Hematopoietic multipotent progenitor cell treated with erythropoietin and hydrocortisone succinate and interleukin-3 and kit ligand, for 6 days (in vitro differentiated cells): Measurements from ENCODE around the gene NDUFAF4.
"Not testable (repeated sequence)": the region's sequence is repeated elsewhere in the genome, so short reads cannot be mapped to it uniquely, and the experiment has no call there.

Experiments
- DNase-seq: peaks from one replicate; pipeline ENCODE4 v3.0.0-alpha.2; 2015

NDUFAF4 gene

GRCh38 chr6:96898241-96898851 is 655 bp upstream of the NDUFAF4 start:
- peak; percentile 65 for DNase-seq

DNA sequence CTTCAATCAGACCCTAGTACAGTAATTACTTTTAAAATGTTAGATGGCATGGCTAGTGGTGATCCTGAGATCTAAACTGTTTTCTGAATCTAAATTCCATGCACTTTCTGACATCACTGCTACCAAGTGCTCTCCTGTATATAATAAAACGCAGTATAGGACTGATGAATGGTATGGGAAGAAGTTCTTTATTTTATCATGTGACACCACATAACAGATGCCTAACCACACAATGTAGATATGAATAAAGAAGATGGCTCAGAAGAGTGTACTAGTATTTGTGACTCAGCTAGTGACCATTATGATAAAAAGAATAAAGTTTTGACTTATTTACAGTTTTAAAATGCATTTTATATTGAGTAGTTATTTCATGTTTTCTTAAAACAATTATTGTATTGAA is 8.5 kb downstream of the NDUFAF4 start:
- peak; percentile 66 for DNase-seq

DNA sequence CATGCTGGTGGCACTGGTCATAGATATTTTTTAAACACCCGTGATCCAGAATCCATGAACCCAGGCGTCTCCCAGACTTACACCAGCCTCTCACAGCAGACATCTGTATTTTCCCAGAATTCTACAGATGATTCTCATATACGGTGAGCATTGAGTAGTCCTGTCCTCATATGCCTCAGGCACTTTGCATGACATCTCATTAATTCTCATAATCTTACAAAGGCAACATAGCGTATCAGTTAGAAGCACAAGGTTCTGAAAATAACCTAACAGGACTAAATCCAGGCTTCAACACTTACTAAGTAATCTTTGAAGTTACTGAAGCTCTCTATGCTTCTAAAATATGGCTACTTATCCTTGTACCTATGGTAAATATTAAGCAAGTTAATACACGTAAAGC is 8.9 kb downstream of the NDUFAF4 start:
- DNase-seq = no peak

DNA sequence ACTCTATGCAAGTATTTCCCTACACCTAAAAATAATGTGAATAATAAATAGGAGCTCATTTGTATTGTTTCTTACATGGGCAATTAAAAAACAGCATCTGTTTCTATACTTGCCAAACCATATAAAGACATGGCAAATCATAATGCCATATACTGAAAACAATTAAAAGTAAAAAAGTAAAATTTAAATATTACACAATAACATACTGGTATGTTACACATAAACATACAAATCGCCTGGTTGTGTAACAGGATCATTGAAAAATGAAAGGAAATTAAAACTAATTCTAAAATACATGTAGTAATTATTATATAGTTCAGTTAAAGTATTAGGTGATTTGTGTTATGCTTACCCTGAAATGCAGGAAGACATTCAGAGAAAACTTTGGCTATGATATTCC is 11.2 kb downstream of the NDUFAF4 start:
- no peak for DNase-seq

DNA sequence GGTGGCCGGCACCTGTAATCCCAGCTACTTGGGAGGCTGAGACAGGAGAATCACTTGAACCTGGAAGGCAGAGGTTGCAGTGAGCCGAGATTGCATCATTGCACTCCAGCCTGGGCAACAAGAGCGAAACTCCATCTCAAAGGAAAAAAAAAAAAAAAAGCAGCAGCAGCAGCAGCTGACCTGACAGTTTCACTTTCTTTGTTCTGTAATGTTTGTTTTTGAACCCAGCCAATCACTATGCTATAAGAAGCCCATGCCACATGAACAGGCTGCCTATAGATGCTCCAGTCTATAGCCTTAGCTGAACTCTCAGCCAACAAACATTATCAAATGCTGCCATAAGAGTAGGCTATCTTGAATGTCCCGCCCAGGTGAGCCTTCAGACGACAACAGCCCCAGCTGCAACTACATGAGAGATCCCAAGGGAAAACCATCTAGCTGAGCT is 12.5 kb downstream of the NDUFAF4 start:
- not testable (repeated sequence) for DNase-seq

GRCh38 chr6:96878143-96878542 is 19.5 kb downstream of the NDUFAF4 start:
- DNase-seq = no peak

DNA sequence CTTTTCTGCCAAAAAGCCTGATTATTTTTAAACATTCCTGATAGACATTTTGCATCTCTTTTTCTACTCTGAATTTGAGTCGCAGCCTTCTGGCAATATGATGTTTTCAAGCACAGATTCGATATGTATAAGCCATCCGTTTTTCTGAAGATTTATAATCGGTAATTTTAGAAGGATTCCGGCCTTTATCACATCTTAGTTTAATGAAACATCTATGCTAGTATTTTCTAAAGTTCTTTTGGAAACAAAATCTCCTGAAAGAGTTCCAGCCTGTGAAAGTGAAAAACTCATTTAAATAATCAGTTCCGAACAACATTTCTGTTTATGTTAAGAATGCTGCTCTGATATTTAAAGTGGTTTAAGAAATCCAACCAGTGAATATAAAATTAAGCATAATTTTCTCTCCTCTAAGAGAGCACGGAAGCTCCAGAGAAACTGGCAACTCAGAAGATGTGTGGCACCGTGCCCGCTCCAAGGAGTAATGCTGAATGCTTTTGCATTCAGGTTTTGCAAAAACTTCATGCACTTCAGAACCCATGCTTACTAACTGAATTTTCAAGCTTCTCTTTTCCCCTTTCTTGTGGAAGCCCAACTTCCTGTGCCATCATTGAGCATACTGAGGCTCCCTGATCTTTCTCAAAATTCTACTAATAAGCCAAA is 20.7 kb downstream of the NDUFAF4 start:
- DNase-seq = no peak

GRCh38 chr6:96872976-96873375 is 24.7 kb downstream of the NDUFAF4 start:
- DNase-seq = no peak

- DNase-seq = no peak
Measured at GRCh38 chr6:96865055-96865405, 32.7 kb downstream of the NDUFAF4 start.

DNA sequence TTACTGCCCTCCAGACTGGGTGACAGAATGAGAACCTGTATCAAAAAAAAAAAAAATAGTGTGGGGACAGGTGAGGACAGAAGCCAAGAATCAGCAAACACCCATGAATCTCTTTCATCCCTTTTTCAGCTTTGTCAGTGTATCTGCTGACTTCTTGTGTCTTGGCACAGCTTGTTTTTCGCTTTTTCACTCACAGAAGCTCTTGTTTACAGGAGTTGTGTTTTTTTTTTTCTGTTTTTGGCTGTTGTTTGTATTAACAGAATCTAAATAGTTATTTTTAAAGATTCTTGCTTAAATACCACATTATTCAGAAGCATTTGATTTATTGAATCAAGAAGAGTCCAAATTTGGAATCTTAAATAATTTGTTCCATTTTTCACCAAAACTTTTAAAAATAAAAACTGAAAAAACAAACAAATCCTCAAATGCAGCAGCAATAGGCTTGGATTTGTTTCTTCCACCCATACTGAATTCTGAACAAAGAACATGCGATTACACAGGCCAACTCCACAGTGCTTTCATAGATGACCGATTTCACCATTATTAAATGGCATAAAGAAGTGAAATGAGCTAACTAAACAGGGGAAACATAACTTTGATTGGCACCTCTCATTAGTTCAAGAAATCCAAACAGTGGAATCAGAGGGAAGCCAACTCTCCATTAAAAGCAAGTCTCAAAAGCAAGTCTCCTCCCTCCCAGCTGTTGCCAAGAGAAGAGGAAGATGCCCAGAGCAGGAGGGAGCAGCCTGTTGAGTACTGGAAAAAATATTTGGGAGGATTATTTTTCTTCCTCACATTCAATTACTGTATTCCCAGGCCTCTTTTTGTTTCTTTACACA is 33.3 kb downstream of the NDUFAF4 start:
- DNase-seq = no peak

- DNase-seq = no peak
Measured at GRCh38 chr6:96862560-96862959, 35.1 kb downstream of the NDUFAF4 start.

DNA sequence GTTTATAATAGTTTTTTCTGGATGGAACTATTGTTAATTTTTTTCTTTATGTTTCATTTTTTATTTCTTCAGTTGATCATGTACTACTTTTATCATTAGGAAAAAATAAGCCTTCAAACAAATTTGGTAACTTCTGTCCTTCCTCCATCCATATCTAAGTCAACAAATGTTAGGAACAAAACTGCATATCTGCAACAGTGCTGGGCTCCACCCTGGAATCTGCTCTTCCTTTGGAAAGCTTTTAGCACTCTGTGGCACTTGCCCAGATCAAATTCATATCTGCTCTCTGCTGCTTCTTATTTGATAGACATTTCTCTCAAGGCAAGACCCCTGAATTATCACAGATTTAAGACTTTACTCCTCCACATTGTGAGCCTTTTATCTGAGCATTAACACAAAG is 36.1 kb downstream of the NDUFAF4 start:
- DNase-seq = no peak

GRCh38 chr6:96856856-96857255 is 40.8 kb downstream of the NDUFAF4 start:
- no peak for DNase-seq

DNA sequence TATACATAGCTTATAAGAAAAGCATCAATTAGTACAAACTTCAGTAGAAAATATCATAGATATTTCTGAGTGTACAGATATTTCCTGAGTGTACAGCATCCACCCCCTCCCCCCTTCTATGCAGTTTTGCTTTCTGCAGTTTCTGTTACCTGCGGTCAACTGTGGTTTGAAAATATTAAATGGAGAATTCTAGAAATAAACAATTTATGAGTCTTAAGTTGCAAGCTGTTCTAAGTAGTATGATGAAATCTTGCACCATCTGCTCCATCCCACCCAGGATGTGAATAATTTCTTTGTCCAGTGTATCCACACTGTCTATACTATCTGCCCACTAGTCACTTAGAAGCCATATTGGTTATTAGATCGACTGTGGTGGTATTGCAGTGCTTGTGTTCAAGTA is 44.6 kb downstream of the NDUFAF4 start:
- no peak for DNase-seq

DNA sequence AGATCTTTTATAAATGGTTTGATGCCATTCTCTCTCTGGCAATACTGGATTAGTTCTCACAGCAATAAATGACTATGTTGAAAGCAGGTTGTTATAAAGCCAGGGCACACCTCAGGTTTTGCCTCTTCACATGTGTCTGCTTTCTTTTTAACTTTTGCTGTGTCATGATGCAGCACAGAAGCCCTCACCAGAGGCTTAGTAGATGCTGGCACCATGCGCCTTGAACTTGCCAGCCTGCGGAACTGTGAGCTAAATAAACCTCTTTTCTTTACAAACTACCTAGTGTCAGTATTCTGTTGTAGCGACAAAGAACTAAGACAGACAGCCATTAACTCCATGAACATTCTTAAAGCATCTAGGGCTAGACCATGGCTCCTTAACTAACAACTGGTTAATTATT is 45.1 kb downstream of the NDUFAF4 start:
- DNase-seq = no peak

GRCh38 chr6:96851858-96852257 is 45.8 kb downstream of the NDUFAF4 start:
- DNase-seq = no peak

GRCh38 chr6:96849615-96850014 is 48.1 kb downstream of the NDUFAF4 start:
- no peak for DNase-seq

- DNase-seq = no peak
Measured at GRCh38 chr6:96844530-96844929, 53.2 kb downstream of the NDUFAF4 start.

DNA sequence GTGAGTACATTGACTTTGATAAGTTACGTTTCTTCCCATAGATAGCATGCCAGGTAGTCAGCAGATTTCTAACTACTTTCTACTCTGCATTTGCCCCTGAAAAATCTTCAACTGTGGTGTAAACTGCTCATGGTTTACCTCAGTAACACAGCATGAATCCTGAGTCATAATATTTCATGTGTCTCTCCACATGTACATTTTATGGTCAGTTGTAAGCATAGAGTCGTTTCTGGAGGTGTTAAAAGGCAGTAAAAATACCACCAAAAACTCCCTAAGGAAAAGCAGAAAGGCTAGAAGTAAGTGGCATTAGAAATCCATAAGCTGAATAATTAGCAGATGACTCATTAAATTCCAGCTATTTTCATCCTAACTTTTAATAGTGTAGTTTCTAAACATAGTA is 56.3 kb downstream of the NDUFAF4 start:
- DNase-seq = no peak
